HEK293T (cell line): ENCODE data around the gene ARL4D.

Experiments
- ARNT ChIP-seq: fragments of 450-650 bp; IDR thresholded peaks from 2 replicates; pipeline ENCODE4 v1.6.1; 2017; ENCODE audit warnings: mild to moderate bottlenecking
- FOXK2 ChIP-seq: fragments of 450-650 bp; IDR thresholded peaks from 2 replicates; pipeline ENCODE4 v1.6.1; 2016; ENCODE audit warnings: mild to moderate bottlenecking
- HDGF ChIP-seq: fragments of 450-650 bp; IDR thresholded peaks from 2 replicates; pipeline ENCODE4 v1.6.1; 2017; ENCODE audit warnings: antibody characterized with exemption, borderline replicate concordance
- TARDBP ChIP-seq: fragments of 450-650 bp; IDR thresholded peaks from 2 replicates; pipeline ENCODE4 v1.6.1; 2016
- ZNF384 ChIP-seq: fragments of 450-650 bp; IDR thresholded peaks from 2 replicates; pipeline ENCODE4 v1.6.1; 2016

GRCh38 chr17:43439041-43439440 lies 40.2 kb downstream of the ARL4D start:
- TF ChIP-seq FOXK2 (no peak), ZNF384 (no peak), HDGF (no peak), TARDBP (no peak), ARNT (no peak)
